HL-60 (cell line): ENCODE results near the gene PSMB11.

Experiments used
- DNase-seq, 2 experiments: peaks; one replicate each; pipeline ENCODE4 v3.0.0-alpha.2; 2010 to 2020; ENCODE audit warnings: low read depth in 1 of 2, low spot score in 1 of 2
- H3K27ac ChIP-seq: fragments of 250-450 bp; sonication (Bioruptor Pico); replicated peaks from 2 replicates; pipeline ENCODE4 v1.5.1; 2020; ENCODE audit warnings: mild to moderate bottlenecking, moderate library complexity
- H3K27me3 ChIP-seq: fragments of 250-450 bp; sonication (Bioruptor Pico); 2 replicates; pipeline ENCODE4 v1.5.1; 2021; ENCODE audit warnings: mild to moderate bottlenecking, moderate library complexity; ENCODE audit not compliant: insufficient read depth, poor library complexity, severe bottlenecking
- H3K4me3 ChIP-seq: replicated peaks from 2 replicates; pipeline ENCODE4 v1.5.1; 2011; ENCODE audit warnings: mild to moderate bottlenecking, control low read depth, low read length; ENCODE audit not compliant: insufficient read depth
- GABPA ChIP-seq: IDR thresholded peaks from 2 replicates; pipeline ENCODE4 v1.6.1; 2012; ENCODE audit warnings: low read depth
- POLR2AphosphoS5 ChIP-seq: IDR thresholded peaks from 2 replicates; pipeline ENCODE4 v1.6.1; 2012; ENCODE audit warnings: low read depth
- SPI1 ChIP-seq: IDR thresholded peaks from 2 replicates; pipeline ENCODE4 v1.6.1; 2012; ENCODE audit warnings: low read depth, mild to moderate bottlenecking, borderline replicate concordance
- TF ChIP-seq, protein P1 (sequence below): IDR thresholded peaks from one replicate; pipeline ENCODE4 v1.5.1; 2011; ENCODE audit warnings: low read length, control low read depth, inconsistent platforms; ENCODE audit not compliant: insufficient read depth
- TF ChIP-seq, protein P2 (sequence below): IDR thresholded peaks from 2 replicates; pipeline ENCODE4 v1.6.1; 2012; ENCODE audit warnings: low read depth; ENCODE audit not compliant: insufficient replicate concordance

PSMB11 gene

DNA sequence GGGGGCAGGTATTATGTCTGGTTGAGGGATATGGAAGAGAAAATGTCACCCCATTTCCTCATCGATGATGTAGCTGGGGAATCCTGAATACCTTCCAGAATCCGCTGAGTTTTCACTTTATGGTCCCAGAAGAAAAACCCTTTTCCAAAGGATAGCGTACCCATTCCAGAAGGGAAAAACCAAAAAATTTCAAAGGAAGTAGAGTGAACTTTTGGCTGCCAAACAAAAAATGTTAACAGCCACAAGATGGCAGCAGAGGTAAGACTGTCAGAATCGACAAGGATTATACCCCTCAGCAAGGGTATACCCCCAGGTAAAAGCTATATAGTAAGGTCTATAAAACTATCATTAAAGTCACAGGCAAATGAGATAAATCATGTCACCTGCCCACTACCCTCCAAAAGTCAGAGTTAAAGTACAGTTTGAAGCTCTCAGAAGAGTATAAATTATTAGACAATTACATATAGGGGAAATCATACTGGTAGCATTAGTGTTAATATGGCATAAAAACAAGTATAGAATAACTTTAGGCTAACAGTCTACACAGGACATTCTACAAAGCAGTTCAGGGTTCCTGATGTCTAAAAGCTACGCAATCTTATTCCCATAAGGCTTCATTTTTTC lies 34.9 kb downstream of the PSMB11 start:
- DNase-seq, result peak in 1 of 2 experiments; percentile 36
- Histone ChIP-seq H3K27ac (no peak overlapping the region; the same call in 1 of the 2 replicates), H3K27me3 (no peaks in the 10 kb centered on the region), H3K4me3 (no peak overlapping the region)
- TF ChIP-seq, protein P1, sequence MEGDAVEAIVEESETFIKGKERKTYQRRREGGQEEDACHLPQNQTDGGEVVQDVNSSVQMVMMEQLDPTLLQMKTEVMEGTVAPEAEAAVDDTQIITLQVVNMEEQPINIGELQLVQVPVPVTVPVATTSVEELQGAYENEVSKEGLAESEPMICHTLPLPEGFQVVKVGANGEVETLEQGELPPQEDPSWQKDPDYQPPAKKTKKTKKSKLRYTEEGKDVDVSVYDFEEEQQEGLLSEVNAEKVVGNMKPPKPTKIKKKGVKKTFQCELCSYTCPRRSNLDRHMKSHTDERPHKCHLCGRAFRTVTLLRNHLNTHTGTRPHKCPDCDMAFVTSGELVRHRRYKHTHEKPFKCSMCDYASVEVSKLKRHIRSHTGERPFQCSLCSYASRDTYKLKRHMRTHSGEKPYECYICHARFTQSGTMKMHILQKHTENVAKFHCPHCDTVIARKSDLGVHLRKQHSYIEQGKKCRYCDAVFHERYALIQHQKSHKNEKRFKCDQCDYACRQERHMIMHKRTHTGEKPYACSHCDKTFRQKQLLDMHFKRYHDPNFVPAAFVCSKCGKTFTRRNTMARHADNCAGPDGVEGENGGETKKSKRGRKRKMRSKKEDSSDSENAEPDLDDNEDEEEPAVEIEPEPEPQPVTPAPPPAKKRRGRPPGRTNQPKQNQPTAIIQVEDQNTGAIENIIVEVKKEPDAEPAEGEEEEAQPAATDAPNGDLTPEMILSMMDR, result peak; percentile 35
- TF ChIP-seq GABPA, result no peak

DNA sequence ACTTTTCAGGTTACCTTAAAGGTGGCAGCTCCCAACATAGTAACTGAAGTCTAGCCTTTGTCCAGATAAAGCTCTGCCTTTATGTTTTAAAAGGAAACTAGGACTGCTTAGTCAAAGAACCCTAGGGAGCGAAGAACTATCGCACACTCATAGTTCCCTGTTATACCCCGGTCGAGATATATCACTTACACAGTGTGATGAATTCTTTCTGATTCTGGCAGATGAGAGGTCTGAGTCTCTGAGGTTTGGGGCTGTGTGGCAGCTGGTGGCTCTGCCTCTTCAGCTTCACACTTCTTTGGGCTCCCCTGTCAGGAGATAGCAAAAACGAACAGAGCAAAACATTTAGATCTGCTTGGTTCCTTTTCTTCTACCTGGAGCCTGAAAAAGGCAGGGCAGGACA lies 36.0 kb downstream of the PSMB11 start:
- H3K27ac ChIP-seq, result peak overlapping the region; percentile 41
- DNase-seq, result no peak
- H3K27me3 ChIP-seq, result no peaks in the 10 kb centered on the region
- TF ChIP-seq, protein P2, sequence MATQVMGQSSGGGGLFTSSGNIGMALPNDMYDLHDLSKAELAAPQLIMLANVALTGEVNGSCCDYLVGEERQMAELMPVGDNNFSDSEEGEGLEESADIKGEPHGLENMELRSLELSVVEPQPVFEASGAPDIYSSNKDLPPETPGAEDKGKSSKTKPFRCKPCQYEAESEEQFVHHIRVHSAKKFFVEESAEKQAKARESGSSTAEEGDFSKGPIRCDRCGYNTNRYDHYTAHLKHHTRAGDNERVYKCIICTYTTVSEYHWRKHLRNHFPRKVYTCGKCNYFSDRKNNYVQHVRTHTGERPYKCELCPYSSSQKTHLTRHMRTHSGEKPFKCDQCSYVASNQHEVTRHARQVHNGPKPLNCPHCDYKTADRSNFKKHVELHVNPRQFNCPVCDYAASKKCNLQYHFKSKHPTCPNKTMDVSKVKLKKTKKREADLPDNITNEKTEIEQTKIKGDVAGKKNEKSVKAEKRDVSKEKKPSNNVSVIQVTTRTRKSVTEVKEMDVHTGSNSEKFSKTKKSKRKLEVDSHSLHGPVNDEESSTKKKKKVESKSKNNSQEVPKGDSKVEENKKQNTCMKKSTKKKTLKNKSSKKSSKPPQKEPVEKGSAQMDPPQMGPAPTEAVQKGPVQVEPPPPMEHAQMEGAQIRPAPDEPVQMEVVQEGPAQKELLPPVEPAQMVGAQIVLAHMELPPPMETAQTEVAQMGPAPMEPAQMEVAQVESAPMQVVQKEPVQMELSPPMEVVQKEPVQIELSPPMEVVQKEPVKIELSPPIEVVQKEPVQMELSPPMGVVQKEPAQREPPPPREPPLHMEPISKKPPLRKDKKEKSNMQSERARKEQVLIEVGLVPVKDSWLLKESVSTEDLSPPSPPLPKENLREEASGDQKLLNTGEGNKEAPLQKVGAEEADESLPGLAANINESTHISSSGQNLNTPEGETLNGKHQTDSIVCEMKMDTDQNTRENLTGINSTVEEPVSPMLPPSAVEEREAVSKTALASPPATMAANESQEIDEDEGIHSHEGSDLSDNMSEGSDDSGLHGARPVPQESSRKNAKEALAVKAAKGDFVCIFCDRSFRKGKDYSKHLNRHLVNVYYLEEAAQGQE, result no peak
- TF ChIP-seq, protein P1, result no peak
- no peak for TF ChIP-seq SPI1
- TF ChIP-seq POLR2AphosphoS5, result no peak
- no peak for TF ChIP-seq GABPA
- H3K4me3 ChIP-seq, result no peak overlapping the region

DNA sequence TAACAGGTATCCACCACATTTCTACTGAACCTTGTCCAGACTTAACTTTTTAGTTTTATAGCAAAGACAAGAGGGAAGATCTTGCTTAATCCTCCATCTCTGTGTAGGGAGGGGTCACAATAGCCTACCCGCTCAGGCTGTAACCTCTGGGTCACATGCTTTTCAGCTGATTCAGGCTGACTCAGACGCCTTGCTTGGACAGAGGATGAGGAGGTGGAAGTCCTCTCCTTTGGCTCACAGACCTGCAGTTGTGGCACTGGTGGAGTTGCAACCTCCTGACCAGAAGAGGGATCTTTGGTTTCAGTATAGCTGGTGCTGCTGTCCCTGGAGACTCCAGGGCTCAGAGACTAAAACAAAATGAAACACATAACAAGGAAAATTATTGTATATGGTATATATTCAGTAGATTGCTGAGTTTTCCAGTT lies 36.7 kb downstream of the PSMB11 start:
- H3K4me3 ChIP-seq, result no peak overlapping the region
- DNase-seq, result peak; percentile 64 to 82
- H3K27ac ChIP-seq, result peak overlapping the region; percentile 41
- H3K27me3 ChIP-seq, result no peaks in the 10 kb centered on the region
- no peak for TF ChIP-seq POLR2AphosphoS5
- no peak for TF ChIP-seq SPI1
- TF ChIP-seq, protein P1, result no peak
- no peak for TF ChIP-seq GABPA
- TF ChIP-seq, protein P2, result no peak

DNA sequence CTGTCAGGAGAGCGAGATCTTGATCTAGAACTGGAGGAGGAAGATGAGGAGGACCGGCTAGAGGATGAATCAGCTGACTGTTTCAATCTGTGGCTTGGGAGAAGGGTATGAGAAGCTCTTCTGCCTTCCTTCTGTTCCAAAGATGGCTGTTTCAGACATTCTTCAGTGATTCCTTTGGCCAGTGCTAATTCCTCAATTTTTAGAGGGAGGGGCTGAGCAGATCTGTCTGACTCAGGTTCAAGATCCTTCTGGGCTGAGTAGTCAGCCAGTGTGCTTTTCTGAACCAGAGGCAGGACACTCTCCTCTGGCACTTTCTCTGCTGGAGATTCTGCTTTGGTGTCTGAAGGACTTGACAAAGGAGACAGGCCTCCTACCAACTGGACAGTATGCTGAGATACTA lies 37.7 kb downstream of the PSMB11 start:
- Histone ChIP-seq H3K27ac (no peak overlapping the region), H3K4me3 (no peak overlapping the region), H3K27me3 (no peaks in the 10 kb centered on the region)
- TF ChIP-seq GABPA (no peak), POLR2AphosphoS5 (no peak), SPI1 (no peak)
- TF ChIP-seq, protein P1, result no peak
- TF ChIP-seq, protein P2, result no peak
- no peak for DNase-seq
